HL-60 (cell line): ENCODE measurements around the gene PTX4.

Experiments
- CTCF ChIP-seq: IDR thresholded peaks from one replicate; pipeline ENCODE4 v1.5.1; 2011; ENCODE audit warnings: low read length, control low read depth, inconsistent platforms; ENCODE audit not compliant: insufficient read depth
- GABPA ChIP-seq: IDR thresholded peaks from 2 replicates; pipeline ENCODE4 v1.6.1; 2012; ENCODE audit warnings: low read depth
- POLR2AphosphoS5 ChIP-seq: IDR thresholded peaks from 2 replicates; pipeline ENCODE4 v1.6.1; 2012; ENCODE audit warnings: low read depth
- TF ChIP-seq, protein P1 (sequence below): IDR thresholded peaks from 2 replicates; pipeline ENCODE4 v1.6.1; 2012; ENCODE audit warnings: low read depth; ENCODE audit not compliant: insufficient replicate concordance

- TF ChIP-seq CTCF (no peak), POLR2AphosphoS5 (no peak; the same call in 1 of the 2 replicates), GABPA (no peak)
- TF ChIP-seq, protein P1, sequence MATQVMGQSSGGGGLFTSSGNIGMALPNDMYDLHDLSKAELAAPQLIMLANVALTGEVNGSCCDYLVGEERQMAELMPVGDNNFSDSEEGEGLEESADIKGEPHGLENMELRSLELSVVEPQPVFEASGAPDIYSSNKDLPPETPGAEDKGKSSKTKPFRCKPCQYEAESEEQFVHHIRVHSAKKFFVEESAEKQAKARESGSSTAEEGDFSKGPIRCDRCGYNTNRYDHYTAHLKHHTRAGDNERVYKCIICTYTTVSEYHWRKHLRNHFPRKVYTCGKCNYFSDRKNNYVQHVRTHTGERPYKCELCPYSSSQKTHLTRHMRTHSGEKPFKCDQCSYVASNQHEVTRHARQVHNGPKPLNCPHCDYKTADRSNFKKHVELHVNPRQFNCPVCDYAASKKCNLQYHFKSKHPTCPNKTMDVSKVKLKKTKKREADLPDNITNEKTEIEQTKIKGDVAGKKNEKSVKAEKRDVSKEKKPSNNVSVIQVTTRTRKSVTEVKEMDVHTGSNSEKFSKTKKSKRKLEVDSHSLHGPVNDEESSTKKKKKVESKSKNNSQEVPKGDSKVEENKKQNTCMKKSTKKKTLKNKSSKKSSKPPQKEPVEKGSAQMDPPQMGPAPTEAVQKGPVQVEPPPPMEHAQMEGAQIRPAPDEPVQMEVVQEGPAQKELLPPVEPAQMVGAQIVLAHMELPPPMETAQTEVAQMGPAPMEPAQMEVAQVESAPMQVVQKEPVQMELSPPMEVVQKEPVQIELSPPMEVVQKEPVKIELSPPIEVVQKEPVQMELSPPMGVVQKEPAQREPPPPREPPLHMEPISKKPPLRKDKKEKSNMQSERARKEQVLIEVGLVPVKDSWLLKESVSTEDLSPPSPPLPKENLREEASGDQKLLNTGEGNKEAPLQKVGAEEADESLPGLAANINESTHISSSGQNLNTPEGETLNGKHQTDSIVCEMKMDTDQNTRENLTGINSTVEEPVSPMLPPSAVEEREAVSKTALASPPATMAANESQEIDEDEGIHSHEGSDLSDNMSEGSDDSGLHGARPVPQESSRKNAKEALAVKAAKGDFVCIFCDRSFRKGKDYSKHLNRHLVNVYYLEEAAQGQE: no peak
Observed at GRCh38 chr16:1512774-1513173, 24.0 kb upstream of the PTX4 start.
